ENCODE results near the gene SORBS1. TPM values are rescaled to one million over a fixed set of nuclear protein-coding genes. Genes with fewer than 3 reads are reported as not detected.
A peak's percentile ranks its signal among the peaks of the same experiment; 100 is the strongest.

The SORBS1 gene
- total and polyA plus RNA-seq, 8 donors, result 34.4 to 713 (median 168) TPM

DNA sequence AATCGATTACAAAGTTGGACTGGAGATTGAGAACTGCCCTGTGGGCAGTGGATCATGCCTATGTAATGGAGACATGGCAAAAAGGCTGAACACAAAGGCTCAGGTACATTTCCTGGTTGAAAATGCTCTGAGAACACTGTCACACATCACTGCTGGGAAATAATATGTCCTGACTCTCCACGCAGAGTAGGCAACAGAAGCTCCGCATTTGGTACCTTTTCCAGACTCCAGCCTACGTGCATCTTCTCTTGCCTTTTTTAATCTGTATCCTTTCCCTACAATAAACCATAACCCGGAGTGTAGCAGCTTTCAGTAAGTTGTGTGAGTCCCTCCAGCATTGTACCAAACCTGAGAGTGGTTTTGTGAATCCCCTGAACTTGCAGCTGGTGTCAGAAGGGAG lies 134.7 kb downstream of the SORBS1 start:
- Histone ChIP-seq H3K27ac (peak overlapping the region; percentile 10 to 95 (median 18)), H3K27me3 (no peaks in the 10 kb centered on the region), H3K4me3 (no peak overlapping the region), H3K36me3 (peaks cover 0 to 68% (median 52%) of the 10 kb centered on the region in 4 donors), H3K4me1 (peaks cover 33 to 95% (median 64%) of the 10 kb centered on the region in 4 donors), H3K9me3 (no peaks in the 10 kb centered on the region)
- no peak for TF ChIP-seq EP300 (IDR thresholded peaks at IDR 0.05)
- no peak for TF ChIP-seq POLR2AphosphoS5 (IDR thresholded peaks at IDR 0.05)
- intact Hi-C loops (cut with DNase I; ENCODE audit: low total_unique reads), result loop anchor here (10.0 kb wide), 1 partner anchor 52 kb away; no protein-coding TSS in a partner anchor
- DNase-seq, result no peak
- WGBS, 5 donors, result 60 to 72% (median 63%) methylated on average over 5 of the region's 5 CpGs

DNA sequence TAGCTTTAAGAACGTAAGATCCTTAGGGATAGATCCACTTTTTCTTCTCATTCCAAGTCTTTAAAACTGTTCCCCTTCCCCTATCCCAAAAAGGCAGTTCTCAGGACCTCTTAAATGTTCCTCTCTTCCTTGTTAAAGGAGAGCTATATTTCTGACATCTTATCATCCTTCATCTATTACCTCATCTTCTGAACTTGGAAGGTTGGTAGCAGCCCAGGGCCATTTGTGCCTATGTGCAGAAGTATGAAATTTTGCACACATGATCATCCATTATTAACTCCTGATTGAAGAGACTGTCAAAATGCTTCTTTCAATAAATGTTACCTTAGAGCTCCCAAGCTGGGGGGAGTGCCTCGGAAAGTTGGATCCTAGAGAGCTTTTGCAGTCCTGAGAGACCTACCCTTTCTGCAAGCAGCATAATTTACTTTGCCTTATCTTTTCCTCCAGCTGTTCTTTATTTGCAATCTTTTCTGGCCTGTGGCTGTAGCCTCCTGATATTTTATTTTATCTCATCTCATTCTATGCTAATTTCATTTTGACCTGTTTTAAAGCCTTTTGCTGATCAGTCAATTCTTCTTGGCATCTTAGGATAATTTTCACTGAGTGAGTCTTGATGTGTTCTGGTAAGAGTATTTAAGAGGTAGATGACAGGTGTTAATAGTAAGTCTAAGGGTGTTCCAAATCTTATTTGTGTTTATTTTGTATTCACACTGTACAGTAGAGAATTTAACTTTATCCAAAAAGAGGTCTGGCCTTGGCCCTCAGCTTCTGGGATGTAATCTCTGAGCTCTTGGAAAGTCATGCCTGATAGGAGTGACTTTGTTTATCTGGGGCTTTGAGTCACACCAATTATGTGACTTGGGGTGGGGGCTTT lies 135.3 kb downstream of the SORBS1 start:
- Histone ChIP-seq H3K27me3 (no peaks in the 10 kb centered on the region), H3K36me3 (peaks cover 1 to 75% (median 57%) of the 10 kb centered on the region in 4 donors), H3K27ac (peak overlapping the region in 4 of 5 donors; percentile 10 to 95 (median 42)), H3K9me3 (no peaks in the 10 kb centered on the region), H3K4me1 (peaks cover 26 to 94% (median 61%) of the 10 kb centered on the region in 4 donors), H3K4me3 (no peak overlapping the region)
- no peak for DNase-seq
- 53 to 70% (median 60%) methylated on average over 2 of the region's 2 CpGs for WGBS, 5 donors
- TF ChIP-seq POLR2A (IDR thresholded peaks at IDR 0.05) (no peak), POLR2AphosphoS5 (IDR thresholded peaks at IDR 0.05) (no peak), EP300 (IDR thresholded peaks at IDR 0.05) (no peak)
- TF ChIP-seq, protein P1, sequence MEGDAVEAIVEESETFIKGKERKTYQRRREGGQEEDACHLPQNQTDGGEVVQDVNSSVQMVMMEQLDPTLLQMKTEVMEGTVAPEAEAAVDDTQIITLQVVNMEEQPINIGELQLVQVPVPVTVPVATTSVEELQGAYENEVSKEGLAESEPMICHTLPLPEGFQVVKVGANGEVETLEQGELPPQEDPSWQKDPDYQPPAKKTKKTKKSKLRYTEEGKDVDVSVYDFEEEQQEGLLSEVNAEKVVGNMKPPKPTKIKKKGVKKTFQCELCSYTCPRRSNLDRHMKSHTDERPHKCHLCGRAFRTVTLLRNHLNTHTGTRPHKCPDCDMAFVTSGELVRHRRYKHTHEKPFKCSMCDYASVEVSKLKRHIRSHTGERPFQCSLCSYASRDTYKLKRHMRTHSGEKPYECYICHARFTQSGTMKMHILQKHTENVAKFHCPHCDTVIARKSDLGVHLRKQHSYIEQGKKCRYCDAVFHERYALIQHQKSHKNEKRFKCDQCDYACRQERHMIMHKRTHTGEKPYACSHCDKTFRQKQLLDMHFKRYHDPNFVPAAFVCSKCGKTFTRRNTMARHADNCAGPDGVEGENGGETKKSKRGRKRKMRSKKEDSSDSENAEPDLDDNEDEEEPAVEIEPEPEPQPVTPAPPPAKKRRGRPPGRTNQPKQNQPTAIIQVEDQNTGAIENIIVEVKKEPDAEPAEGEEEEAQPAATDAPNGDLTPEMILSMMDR (IDR thresholded peaks at IDR 0.05), result no peak
- intact Hi-C loops (cut with DNase I; ENCODE audit: low total_unique reads), result loop anchor here (10.0 kb wide), 1 partner anchor 51 kb away; no protein-coding TSS in a partner anchor

GRCh38 chr10:95423164-95424005 lies 137.8 kb downstream of the SORBS1 start:
- TF ChIP-seq, protein P1 (IDR thresholded peaks at IDR 0.05), result no peak
- TF ChIP-seq POLR2AphosphoS5 (IDR thresholded peaks at IDR 0.05) (peak in 1 of 3 donors; percentile 49), POLR2A (IDR thresholded peaks at IDR 0.05) (no peak)
- no peaks in the 10 kb centered on the region for H3K9me3 ChIP-seq
- H3K36me3 ChIP-seq, result peaks cover 5 to 78% (median 59%) of the 10 kb centered on the region in 4 donors
- no peak overlapping the region for H3K4me3 ChIP-seq
- peaks cover 21 to 89% (median 60%) of the 10 kb centered on the region in 4 donors for H3K4me1 ChIP-seq
- H3K27me3 ChIP-seq, result no peaks in the 10 kb centered on the region
- DNase-seq, result no peak
- intact Hi-C loops (cut with DNase I; ENCODE audit: low total_unique reads), result loop anchor here (10.0 kb wide), 1 partner anchor 49 kb away; no protein-coding TSS in a partner anchor
- H3K27ac ChIP-seq, result peak overlapping the region in 4 of 5 donors; percentile 4 to 95 (median 60)
- 44 to 54% (median 48%) methylated on average over 5 to 6 of the region's 6 CpGs for WGBS, 5 donors

DNA sequence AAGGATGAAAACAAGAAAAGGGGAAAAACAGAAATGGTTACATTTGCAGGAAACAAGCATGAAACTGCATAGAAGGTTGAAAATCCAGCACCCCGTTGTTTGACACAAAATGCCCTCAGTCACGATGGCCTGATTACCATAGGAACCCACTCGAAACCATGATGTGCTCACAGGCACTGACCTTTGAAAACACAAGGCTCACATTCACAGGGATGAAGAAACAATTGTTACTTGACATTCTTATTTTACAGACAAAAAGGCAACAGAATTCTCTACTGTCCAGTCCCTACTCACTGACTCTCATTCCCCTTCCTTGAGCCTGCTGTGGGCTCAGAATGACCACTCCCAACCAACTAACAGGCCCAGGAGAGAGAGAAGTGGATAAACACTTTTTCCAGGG lies 138.9 kb downstream of the SORBS1 start:
- H3K27ac ChIP-seq, result peak overlapping the region in 4 of 5 donors; percentile 4 to 95 (median 60)
- TF ChIP-seq EP300 (IDR thresholded peaks at IDR 0.05) (no peak), POLR2A (IDR thresholded peaks at IDR 0.05) (no peak), POLR2AphosphoS5 (IDR thresholded peaks at IDR 0.05) (no peak)
- TF ChIP-seq, protein P1 (IDR thresholded peaks at IDR 0.05), result no peak
- no peak overlapping the region for H3K4me3 ChIP-seq
- H3K36me3 ChIP-seq, result peaks cover 5 to 78% (median 59%) of the 10 kb centered on the region in 4 donors
- no peak for DNase-seq
- peaks cover 16 to 88% (median 59%) of the 10 kb centered on the region in 4 donors for H3K4me1 ChIP-seq
- H3K9me3 ChIP-seq, result no peaks in the 10 kb centered on the region
- intact Hi-C loops (cut with DNase I; ENCODE audit: low total_unique reads), result loop anchor here (10.0 kb wide), 1 partner anchor 47 kb away; no protein-coding TSS in a partner anchor
- WGBS, 5 donors, result 71 to 93% (median 90%) methylated on average over 3 of the region's 3 CpGs
- H3K27me3 ChIP-seq, result no peaks in the 10 kb centered on the region
